SU-DHL-6 (cell line): ENCODE results near the gene AP3M1.

Experiments
- H2AFZ ChIP-seq: fragments of 200-600 bp; sonication (generic); 2 replicates; pipeline ENCODE4 v1.6.1; 2014; ENCODE audit warnings: low read depth, mild to moderate bottlenecking, moderate library complexity, mixed read lengths, antibody characterized with exemption, low read length; ENCODE audit not compliant: severe bottlenecking
- H3F3A ChIP-seq: fragments of 200-600 bp; shearing (Covaris generic); 2 replicates; pipeline ENCODE4 v1.6.0; 2016; ENCODE audit warnings: antibody characterized with exemption, mild to moderate bottlenecking; ENCODE audit not compliant: insufficient read depth
- H3K27ac ChIP-seq: fragments of 200-600 bp; sonication (generic); 2 replicates; pipeline ENCODE4 v1.5.1; 2016; ENCODE audit warnings: low read depth, mild to moderate bottlenecking, low read length, moderate library complexity, mixed read lengths
- H3K27me3 ChIP-seq: fragments of 200-600 bp; sonication (generic), shearing (Covaris generic); 2 replicates; pipeline ENCODE4 v1.6.0; 2014; ENCODE audit warnings: mild to moderate bottlenecking, low read length
- H3K36me3 ChIP-seq: fragments of 200-600 bp; sonication (generic); 2 replicates; pipeline ENCODE4 v1.6.1; 2014; ENCODE audit warnings: mild to moderate bottlenecking, low read length, mixed read lengths
- H3K4me2 ChIP-seq: fragments of 300-600, 200-600 bp; shearing (Covaris generic), sonication (generic); 2 replicates; pipeline ENCODE4 v1.6.0; 2014; ENCODE audit warnings: low read length, low read depth, mild to moderate bottlenecking; ENCODE audit not compliant: poor library complexity, severe bottlenecking
- H3K4me3 ChIP-seq: fragments of 200-600 bp; sonication (generic); 2 replicates; pipeline ENCODE4 v1.5.1; 2014; ENCODE audit warnings: antibody characterized with exemption, low read length, mild to moderate bottlenecking, mixed read lengths; ENCODE audit not compliant: insufficient read depth, poor library complexity, severe bottlenecking
- H3K79me2 ChIP-seq: fragments of 200-600 bp; sonication (generic); 2 replicates; pipeline ENCODE4 v1.6.1; 2014; ENCODE audit warnings: mild to moderate bottlenecking, low read length, moderate library complexity; ENCODE audit not compliant: insufficient read depth
- H3K9ac ChIP-seq: fragments of 200-600 bp; sonication (generic); 2 replicates; pipeline ENCODE4 v1.7.0; 2014; ENCODE audit warnings: mild to moderate bottlenecking, low read length
- H3K9me2 ChIP-seq: fragments of 200-600 bp; sonication (generic); replicated peaks from 2 replicates; pipeline ENCODE4 v1.6.1; 2014; ENCODE audit warnings: low read length; ENCODE audit not compliant: insufficient read depth
- H3K9me3 ChIP-seq: fragments of 200-600 bp; sonication (generic); 2 replicates; pipeline ENCODE4 v1.6.1; 2014; ENCODE audit warnings: low read length, mixed read lengths; ENCODE audit not compliant: insufficient read depth
- H4K20me1 ChIP-seq: fragments of 200-600 bp; sonication (generic); 2 replicates; pipeline ENCODE4 v1.6.1; 2014; ENCODE audit warnings: low read depth, mild to moderate bottlenecking, antibody characterized with exemption, low read length, moderate library complexity, mixed read lengths
- EZH2phosphoT487 ChIP-seq: fragments of 200-600 bp; sonication (generic), shearing (Covaris generic); conservative IDR thresholded peaks from 2 replicates; pipeline ENCODE4 v1.6.1; 2018; ENCODE audit warnings: mild to moderate bottlenecking, antibody characterized with exemption, low read length, moderate library complexity, mixed read lengths
- TF ChIP-seq, protein P1 (sequence below): fragments of 200-600 bp; sonication (generic); IDR thresholded peaks from one replicate; pipeline ENCODE4 v1.5.1; 2017; ENCODE audit warnings: antibody characterized with exemption, mild to moderate bottlenecking, low read length, moderate library complexity; ENCODE audit not compliant: insufficient read depth, poor library complexity, severe bottlenecking

AP3M1 gene

DNA sequence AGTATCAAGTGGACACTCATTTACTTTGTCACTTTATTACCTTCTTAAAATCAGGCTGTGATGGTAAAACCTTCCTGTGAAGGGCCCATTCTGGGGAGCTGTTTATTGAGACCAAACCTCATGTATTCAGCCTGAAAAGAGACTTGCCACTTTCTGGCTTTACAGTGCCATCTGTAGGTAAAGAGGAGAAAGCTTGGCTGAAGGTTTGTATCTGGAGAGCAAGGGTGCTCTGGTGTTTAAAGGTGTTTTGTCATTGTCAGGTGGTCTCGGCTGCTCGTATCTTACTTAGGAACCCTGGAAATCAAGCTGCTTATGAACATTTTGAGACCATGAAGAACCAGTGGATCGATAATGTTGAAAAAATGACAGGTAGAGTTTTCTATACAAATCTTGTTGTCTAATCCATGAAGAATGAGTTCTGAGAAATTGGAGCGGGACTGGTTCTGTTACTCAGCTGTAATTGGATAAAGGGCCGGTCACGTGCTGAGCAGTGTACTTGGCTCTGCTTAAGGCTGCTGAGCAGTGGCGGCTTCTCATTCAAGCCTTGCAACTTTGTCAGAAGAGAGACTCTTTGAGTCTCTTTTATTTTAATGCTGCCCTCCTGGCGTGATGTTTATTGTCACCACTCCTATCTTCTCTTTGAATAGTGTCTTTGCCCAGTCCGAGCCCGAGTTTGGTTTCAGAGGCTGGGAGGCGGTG lies 46.9 kb downstream of the AP3M1 start:
- H3K27me3 ChIP-seq = no peaks in the 10 kb centered on the region
- 0 out of 2 replicates have a peak, but pooled peaks cover 4% of the 10 kb centered on the region for H3F3A ChIP-seq
- peaks cover 7% of the 10 kb centered on the region; the same call in 1 of the 2 replicates for H3K36me3 ChIP-seq

DNA sequence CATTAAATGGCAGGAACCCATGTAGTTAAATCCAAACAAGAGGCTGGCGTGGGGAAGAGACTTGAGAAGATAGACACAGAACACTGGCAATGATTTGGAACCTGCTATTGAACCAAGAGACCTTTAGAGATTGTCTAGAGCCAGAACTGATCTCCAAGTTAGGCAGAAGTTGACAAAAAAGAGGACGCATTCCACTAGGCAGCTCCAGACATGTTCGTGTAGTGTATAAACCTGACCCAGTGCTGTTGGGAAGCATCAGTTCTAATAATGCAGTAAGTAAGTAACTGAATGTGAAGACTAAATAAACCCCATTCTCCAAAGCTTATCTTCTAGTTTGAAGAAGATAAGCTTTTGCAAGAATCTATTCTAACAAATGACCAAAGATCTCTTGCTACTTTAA lies 50.8 kb downstream of the AP3M1 start:
- no peak overlapping the region for H3K27ac ChIP-seq
- H4K20me1 ChIP-seq = no peaks in the 10 kb centered on the region
- no peak overlapping the region for H3K4me3 ChIP-seq
- H3K9me2 ChIP-seq = no peaks in the 10 kb centered on the region
- no peak overlapping the region for H3K4me2 ChIP-seq
- H3K9me3 ChIP-seq = no peaks in the 10 kb centered on the region
- no peaks in the 10 kb centered on the region for H3K27me3 ChIP-seq
- peaks cover 7% of the 10 kb centered on the region; the same call in 1 of the 2 replicates for H3K36me3 ChIP-seq
- TF ChIP-seq EZH2phosphoT487 = no peak
- TF ChIP-seq, protein P1, sequence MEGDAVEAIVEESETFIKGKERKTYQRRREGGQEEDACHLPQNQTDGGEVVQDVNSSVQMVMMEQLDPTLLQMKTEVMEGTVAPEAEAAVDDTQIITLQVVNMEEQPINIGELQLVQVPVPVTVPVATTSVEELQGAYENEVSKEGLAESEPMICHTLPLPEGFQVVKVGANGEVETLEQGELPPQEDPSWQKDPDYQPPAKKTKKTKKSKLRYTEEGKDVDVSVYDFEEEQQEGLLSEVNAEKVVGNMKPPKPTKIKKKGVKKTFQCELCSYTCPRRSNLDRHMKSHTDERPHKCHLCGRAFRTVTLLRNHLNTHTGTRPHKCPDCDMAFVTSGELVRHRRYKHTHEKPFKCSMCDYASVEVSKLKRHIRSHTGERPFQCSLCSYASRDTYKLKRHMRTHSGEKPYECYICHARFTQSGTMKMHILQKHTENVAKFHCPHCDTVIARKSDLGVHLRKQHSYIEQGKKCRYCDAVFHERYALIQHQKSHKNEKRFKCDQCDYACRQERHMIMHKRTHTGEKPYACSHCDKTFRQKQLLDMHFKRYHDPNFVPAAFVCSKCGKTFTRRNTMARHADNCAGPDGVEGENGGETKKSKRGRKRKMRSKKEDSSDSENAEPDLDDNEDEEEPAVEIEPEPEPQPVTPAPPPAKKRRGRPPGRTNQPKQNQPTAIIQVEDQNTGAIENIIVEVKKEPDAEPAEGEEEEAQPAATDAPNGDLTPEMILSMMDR = no peak
- H3F3A ChIP-seq = 0 out of 2 replicates have a peak, but pooled peaks cover 4% of the 10 kb centered on the region
- H3K79me2 ChIP-seq = no peaks in the 10 kb centered on the region
- no peak overlapping the region for H2AFZ ChIP-seq
- H3K9ac ChIP-seq = no peak overlapping the region

More for the DNA sequence above, 46.9 kb downstream of the AP3M1 start:
- Histone ChIP-seq H2AFZ (no peak overlapping the region), H3K9ac (no peak overlapping the region), H4K20me1 (no peaks in the 10 kb centered on the region), H3K4me3 (no peak overlapping the region), H3K9me2 (no peaks in the 10 kb centered on the region), H3K9me3 (no peaks in the 10 kb centered on the region), H3K27ac (no peak overlapping the region), H3K4me2 (no peak overlapping the region), H3K79me2 (no peaks in the 10 kb centered on the region)
- TF ChIP-seq EZH2phosphoT487 = no peak
- TF ChIP-seq, protein P1 = peak; percentile 54

DNA sequence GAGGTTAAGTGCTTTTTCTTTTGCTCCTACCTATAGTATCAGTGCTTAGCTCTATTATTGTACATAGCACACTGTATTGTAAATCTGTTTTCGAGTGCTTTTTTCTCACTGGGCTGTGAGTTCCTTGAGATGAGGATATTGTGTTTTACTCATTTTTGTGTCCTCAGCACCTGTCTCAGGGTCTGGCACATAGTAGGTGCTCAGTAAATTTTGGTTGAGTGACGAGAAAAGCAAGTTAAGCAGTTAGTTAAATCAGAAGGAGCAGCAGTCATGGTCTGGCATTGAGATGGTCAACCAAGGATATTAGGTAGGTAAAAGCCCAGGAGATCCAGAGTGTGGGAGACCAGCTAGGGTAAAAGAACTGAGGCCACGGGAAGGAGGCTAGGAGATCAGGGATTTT lies 51.2 kb downstream of the AP3M1 start:
- H3K9me2 ChIP-seq = no peaks in the 10 kb centered on the region
- no peak overlapping the region for H2AFZ ChIP-seq
- no peak overlapping the region for H3K4me3 ChIP-seq
- no peak overlapping the region for H3K4me2 ChIP-seq
- no peaks in the 10 kb centered on the region for H3K79me2 ChIP-seq
- TF ChIP-seq EZH2phosphoT487 = no peak
- no peak overlapping the region for H3K27ac ChIP-seq
- H3K9ac ChIP-seq = no peak overlapping the region
- H3F3A ChIP-seq = 0 out of 2 replicates have a peak, but pooled peaks cover 4% of the 10 kb centered on the region
- H4K20me1 ChIP-seq = no peaks in the 10 kb centered on the region
- H3K36me3 ChIP-seq = peaks cover 7% of the 10 kb centered on the region; the same call in 1 of the 2 replicates
- H3K9me3 ChIP-seq = no peaks in the 10 kb centered on the region
- H3K27me3 ChIP-seq = no peaks in the 10 kb centered on the region

DNA sequence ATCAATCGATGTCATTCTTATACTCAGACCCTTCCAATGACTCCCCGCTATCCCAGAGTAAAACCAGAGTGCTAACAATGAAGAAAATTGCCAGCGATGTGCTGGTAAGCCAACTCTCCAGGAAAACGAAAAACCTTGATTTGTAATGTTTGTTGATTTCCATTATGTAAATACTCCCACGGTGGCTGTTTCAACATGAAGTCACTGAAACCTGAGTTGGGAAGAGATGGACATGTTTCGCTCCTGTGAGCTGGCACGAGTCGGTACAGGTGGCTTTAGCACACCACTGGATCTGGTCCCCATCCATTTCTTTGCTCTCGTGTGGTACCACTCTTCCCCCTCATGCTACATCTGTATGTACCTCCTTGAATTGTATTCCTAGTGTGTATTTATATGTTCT lies 52.9 kb downstream of the AP3M1 start:
- H3K9ac ChIP-seq = no peak overlapping the region
- no peaks in the 10 kb centered on the region for H3F3A ChIP-seq
- H4K20me1 ChIP-seq = no peaks in the 10 kb centered on the region
- H3K9me2 ChIP-seq = no peaks in the 10 kb centered on the region
- TF ChIP-seq, protein P1 = no peak
- no peak for TF ChIP-seq EZH2phosphoT487
- H3K4me2 ChIP-seq = no peak overlapping the region
- no peaks in the 10 kb centered on the region for H3K9me3 ChIP-seq
- H3K27ac ChIP-seq = no peak overlapping the region
- no peak overlapping the region for H2AFZ ChIP-seq
- no peak overlapping the region for H3K4me3 ChIP-seq
- no peaks in the 10 kb centered on the region for H3K27me3 ChIP-seq
- peaks cover 4% of the 10 kb centered on the region; the same call in 1 of the 2 replicates for H3K36me3 ChIP-seq
- H3K79me2 ChIP-seq = no peaks in the 10 kb centered on the region
